ENCODE results near the gene AQP4. TPM values are rescaled to one million over a fixed set of nuclear protein-coding genes. Genes with fewer than 3 reads are reported as not detected.

Gene AQP4
- total RNA-seq, 1 donor from 2014 or later: 0.49 TPM

DNA sequence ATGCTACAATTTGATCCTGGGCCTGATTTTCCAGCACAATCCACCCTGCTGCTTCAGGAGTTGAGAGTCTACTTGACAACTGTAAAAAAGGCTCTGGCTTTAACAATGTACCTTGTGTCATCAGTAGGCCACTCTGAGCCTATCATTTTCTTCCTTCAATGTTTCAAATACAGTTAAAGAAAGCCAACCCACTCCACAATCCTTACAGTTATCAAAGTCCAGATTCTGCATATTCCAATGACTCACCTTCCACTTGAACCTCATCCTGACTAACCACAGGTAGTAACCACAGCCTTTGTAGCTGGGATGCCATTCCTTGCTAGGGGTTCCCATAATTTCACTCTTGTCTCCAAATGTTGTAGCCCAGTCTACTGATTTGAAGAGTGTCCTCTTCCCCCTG lies 35.5 kb upstream of the AQP4 start:
- Histone ChIP-seq H3K4me1 (no peaks in the 10 kb centered on the region), H3K27ac (no peak overlapping the region), H3K27me3 (no peaks in the 10 kb centered on the region), H3K36me3 (no peaks in the 10 kb centered on the region), H3K9me3 (no peaks in the 10 kb centered on the region), H3K4me3 (no peak overlapping the region)
- TF ChIP-seq POLR2AphosphoS5 (IDR thresholded peaks at IDR 0.05; ENCODE audit: insufficient read depth in 1 of 2, low read depth in 1 of 2) (no peak), POLR2A (IDR thresholded peaks at IDR 0.05) (no peak)
- TF ChIP-seq, protein P1, sequence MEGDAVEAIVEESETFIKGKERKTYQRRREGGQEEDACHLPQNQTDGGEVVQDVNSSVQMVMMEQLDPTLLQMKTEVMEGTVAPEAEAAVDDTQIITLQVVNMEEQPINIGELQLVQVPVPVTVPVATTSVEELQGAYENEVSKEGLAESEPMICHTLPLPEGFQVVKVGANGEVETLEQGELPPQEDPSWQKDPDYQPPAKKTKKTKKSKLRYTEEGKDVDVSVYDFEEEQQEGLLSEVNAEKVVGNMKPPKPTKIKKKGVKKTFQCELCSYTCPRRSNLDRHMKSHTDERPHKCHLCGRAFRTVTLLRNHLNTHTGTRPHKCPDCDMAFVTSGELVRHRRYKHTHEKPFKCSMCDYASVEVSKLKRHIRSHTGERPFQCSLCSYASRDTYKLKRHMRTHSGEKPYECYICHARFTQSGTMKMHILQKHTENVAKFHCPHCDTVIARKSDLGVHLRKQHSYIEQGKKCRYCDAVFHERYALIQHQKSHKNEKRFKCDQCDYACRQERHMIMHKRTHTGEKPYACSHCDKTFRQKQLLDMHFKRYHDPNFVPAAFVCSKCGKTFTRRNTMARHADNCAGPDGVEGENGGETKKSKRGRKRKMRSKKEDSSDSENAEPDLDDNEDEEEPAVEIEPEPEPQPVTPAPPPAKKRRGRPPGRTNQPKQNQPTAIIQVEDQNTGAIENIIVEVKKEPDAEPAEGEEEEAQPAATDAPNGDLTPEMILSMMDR (IDR thresholded peaks at IDR 0.05): no peak
- no peak for DNase-seq (ENCODE audit: extremely low spot score in 2 of 2)
- intact Hi-C loops (cut with DNase I): no loop called here

DNA sequence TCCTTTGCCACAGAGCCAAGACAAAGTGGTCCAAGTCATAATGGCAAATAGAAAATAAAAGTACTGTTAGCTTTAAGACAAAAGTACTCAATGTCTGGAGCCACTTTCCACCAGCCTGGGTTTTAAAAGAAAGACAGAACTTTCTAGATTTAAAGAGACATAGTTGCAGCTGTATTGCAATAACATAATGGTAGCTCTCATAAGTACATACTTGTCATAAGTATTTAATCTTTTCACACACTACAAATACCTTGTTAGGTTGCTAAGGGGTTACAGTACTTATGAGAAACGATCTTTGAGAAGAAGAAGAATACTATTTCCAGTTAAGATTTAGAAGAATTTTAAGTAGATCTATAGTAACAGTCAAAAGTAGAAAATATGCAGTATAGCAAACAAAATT lies 28.9 kb upstream of the AQP4 start:
- H3K27me3 ChIP-seq: no peaks in the 10 kb centered on the region
- intact Hi-C loops (cut with DNase I): no loop called here
- no peak overlapping the region for H3K4me3 ChIP-seq
- no peaks in the 10 kb centered on the region for H3K4me1 ChIP-seq
- no peaks in the 10 kb centered on the region for H3K36me3 ChIP-seq
- TF ChIP-seq, protein P1 (IDR thresholded peaks at IDR 0.05): no peak
- TF ChIP-seq POLR2A (IDR thresholded peaks at IDR 0.05): no peak
- TF ChIP-seq POLR2AphosphoS5 (IDR thresholded peaks at IDR 0.05; ENCODE audit: insufficient read depth in 1 of 2, low read depth in 1 of 2): no peak
- DNase-seq (ENCODE audit: extremely low spot score in 2 of 2): no peak
- H3K27ac ChIP-seq: no peak overlapping the region
- no peaks in the 10 kb centered on the region for H3K9me3 ChIP-seq

DNA sequence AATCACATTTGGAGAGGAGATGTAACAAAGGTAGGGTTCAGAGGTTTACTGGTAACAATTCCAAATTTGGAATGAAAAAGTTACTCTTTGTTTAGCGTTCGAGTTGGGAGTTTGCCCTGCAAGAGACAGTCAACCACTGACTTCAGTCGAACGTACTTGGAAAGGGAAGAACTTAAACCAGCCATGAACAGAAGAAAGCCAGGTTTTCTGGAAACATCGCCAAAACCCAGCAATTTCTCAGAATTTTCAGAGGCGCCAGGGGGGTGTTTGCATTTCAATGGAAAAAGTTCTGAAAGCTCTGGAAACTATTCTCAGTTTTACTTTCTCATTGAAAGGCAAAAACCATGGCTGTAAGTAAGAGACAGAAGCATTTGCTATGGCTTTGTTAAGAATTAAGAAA lies 28.5 kb upstream of the AQP4 start:
- no peak overlapping the region for H3K27ac ChIP-seq
- no peak for DNase-seq (ENCODE audit: extremely low spot score in 2 of 2)
- intact Hi-C loops (cut with DNase I): no loop called here

DNA sequence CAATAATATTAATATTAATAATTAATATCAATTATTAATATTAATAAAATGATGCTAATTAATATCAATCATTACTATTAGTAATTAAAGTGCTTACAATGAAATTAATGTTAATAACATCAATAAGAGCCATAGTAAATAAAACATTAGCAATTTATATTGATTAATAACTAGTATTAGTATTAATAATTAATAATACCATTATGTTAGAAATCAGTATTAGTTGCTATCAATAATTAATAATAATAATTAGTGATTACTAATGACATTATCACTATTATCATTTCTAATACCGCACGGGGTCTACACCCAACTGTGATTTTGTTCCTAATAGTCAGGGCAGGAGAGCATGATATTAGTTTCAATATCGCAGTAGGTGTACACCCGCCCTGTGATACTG lies 22.8 kb upstream of the AQP4 start:
- no peaks in the 10 kb centered on the region for H3K4me1 ChIP-seq
- no peak for DNase-seq (ENCODE audit: extremely low spot score in 2 of 2)
- H3K9me3 ChIP-seq: no peaks in the 10 kb centered on the region
- no peak overlapping the region for H3K27ac ChIP-seq
- H3K4me3 ChIP-seq: no peak overlapping the region
- H3K27me3 ChIP-seq: no peaks in the 10 kb centered on the region
- no peaks in the 10 kb centered on the region for H3K36me3 ChIP-seq
- intact Hi-C loops (cut with DNase I): no loop called here
- TF ChIP-seq, protein P1 (IDR thresholded peaks at IDR 0.05): no peak
- no peak for TF ChIP-seq POLR2AphosphoS5 (IDR thresholded peaks at IDR 0.05; ENCODE audit: insufficient read depth in 1 of 2, low read depth in 1 of 2)

More for the DNA sequence above, 28.5 kb upstream of the AQP4 start:
- Histone ChIP-seq H3K27me3 (no peaks in the 10 kb centered on the region), H3K9me3 (no peaks in the 10 kb centered on the region), H3K4me1 (no peaks in the 10 kb centered on the region), H3K36me3 (no peaks in the 10 kb centered on the region), H3K4me3 (no peak overlapping the region)
- no peak for TF ChIP-seq POLR2A (IDR thresholded peaks at IDR 0.05)
- no peak for TF ChIP-seq POLR2AphosphoS5 (IDR thresholded peaks at IDR 0.05; ENCODE audit: insufficient read depth in 1 of 2, low read depth in 1 of 2)
- TF ChIP-seq, protein P1 (IDR thresholded peaks at IDR 0.05): no peak

DNA sequence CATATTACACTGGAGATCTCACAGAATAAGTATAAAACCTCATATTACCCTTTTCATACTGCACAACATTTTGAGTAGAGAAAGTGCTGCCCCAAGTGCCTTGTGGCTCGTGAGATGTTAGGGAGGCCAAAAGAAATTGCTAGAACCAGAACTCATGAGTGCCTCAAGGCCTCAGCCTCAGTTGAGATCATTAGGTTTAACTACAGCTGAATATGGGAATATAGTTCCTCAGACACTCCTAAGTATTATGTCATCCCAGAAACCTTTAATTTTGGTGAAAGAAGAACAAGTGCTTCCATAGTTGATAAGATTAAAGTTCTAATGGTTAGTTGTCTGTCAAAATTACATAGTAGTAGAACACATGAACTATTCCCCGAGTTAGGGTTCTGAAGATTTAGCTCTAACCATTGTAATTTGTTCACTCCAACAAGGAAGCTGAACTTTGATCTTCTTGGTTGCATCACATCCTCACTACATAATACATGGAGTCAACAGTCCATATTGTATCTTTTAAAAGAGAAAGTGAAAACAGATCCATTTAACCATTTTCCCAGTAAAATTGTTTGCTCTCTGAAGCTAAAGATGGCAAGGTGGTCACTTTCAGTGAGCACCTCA lies 9.6 kb upstream of the AQP4 start:
- Histone ChIP-seq H3K27ac (no peak overlapping the region), H3K9me3 (no peaks in the 10 kb centered on the region), H3K4me1 (no peaks in the 10 kb centered on the region), H3K27me3 (no peaks in the 10 kb centered on the region), H3K4me3 (no peak overlapping the region), H3K36me3 (no peaks in the 10 kb centered on the region)
- intact Hi-C loops (cut with DNase I): no loop called here
- TF ChIP-seq POLR2A (IDR thresholded peaks at IDR 0.05): no peak
- no peak for TF ChIP-seq POLR2AphosphoS5 (IDR thresholded peaks at IDR 0.05; ENCODE audit: insufficient read depth in 1 of 2, low read depth in 1 of 2)
- TF ChIP-seq, protein P1 (IDR thresholded peaks at IDR 0.05): no peak
- DNase-seq (ENCODE audit: extremely low spot score in 2 of 2): no peak
